Measurements from ENCODE around the gene SCARB2.

DNA sequence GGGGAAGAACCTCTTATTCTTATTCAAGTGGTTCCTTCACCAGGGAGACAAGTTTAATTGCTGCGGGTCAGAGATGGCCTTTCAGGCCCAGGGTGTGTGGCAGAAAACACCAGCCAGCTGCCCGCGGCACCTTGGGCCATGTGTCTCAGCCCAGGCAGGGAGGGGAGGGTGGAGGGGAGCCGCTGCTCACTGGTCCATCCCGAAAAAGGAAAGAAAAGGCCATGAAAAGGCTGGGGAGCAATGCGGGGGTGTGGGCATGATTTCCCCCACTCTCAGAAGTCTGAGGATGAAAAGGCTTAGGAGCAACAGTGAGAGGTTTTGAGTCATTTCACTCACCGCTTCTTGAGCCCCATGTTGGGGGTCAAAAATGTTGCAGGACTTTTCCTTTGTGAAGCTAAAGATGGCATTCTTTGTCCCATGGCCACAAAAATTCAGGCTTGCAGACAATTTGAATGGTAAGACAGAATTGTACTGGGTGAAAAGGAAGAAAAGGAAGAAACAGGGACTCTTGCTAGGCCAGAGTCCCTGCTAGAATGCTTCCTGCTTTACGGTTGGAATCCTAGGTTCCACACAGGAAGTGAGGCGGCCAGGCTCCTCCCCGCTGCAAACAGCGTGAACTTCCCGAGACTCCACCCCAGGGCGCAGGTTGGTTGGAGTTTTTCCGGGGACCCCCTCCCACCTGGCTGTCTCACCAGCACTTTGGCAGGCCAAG is 20.5 kb upstream of the SCARB2 start:
- TF ChIP-seq GATA2 (IDR thresholded peaks at IDR 0.05; ENCODE audit: low read depth, low read length) (no peak), GATA3 (IDR thresholded peaks at IDR 0.05; ENCODE audit: low read depth, low read length) (no peak)
